ENCODE measurements around the gene PUM1. TPM values are rescaled to one million over a fixed set of nuclear protein-coding genes. Genes with fewer than 3 reads are reported as not detected.
A peak's percentile ranks its signal among the peaks of the same experiment; 100 is the strongest.
"Not testable (repeated sequence)": the region's sequence is repeated elsewhere in the genome, so short reads cannot be mapped to it uniquely, and the experiment has no call there.

PUM1 gene
- total RNA-seq, 4 donors from 2014 or later, result 66.7 to 121 (median 83.9) TPM

GRCh38 chr1:30974536-30974935, 91.0 kb downstream of the PUM1 start:
- DNase-seq (ENCODE audit: low spot score), result no peak
- TF ChIP-seq CTCF (IDR thresholded peaks at IDR 0.05), result no peak
- no peak for ATAC-seq (ENCODE audit: low FRiP score)

GRCh38 chr1:30972349-30972748, 93.2 kb downstream of the PUM1 start:
- not testable (repeated sequence) for ATAC-seq (ENCODE audit: low FRiP score); DNase-seq (ENCODE audit: low spot score)

GRCh38 chr1:30971496-30971895, 94.0 kb downstream of the PUM1 start:
- no peak for DNase-seq (ENCODE audit: low spot score)
- ATAC-seq (ENCODE audit: low FRiP score), result no peak
- no peak for TF ChIP-seq CTCF (IDR thresholded peaks at IDR 0.05)

- ATAC-seq (ENCODE audit: low FRiP score) (no peak), DNase-seq (ENCODE audit: low spot score) (no peak)
- TF ChIP-seq CTCF (IDR thresholded peaks at IDR 0.05), result no peak
Measured at GRCh38 chr1:30969903-30970302, 95.6 kb downstream of the PUM1 start.

- TF ChIP-seq CTCF (IDR thresholded peaks at IDR 0.05), result no peak
- DNase-seq (ENCODE audit: low spot score) (no peak), ATAC-seq (ENCODE audit: low FRiP score) (no peak)
Measured at GRCh38 chr1:30968220-30968971, 97.1 kb downstream of the PUM1 start.

- ATAC-seq (ENCODE audit: low FRiP score) (peak; percentile 72), DNase-seq (ENCODE audit: low spot score) (no peak)
- no peak for TF ChIP-seq CTCF (IDR thresholded peaks at IDR 0.05)
Measured at GRCh38 chr1:30966690-30967369, 98.7 kb downstream of the PUM1 start.

GRCh38 chr1:30965924-30966599, 99.5 kb downstream of the PUM1 start:
- DNase-seq (ENCODE audit: low spot score) (no peak), ATAC-seq (ENCODE audit: low FRiP score) (no peak)

More at GRCh38 chr1:30965924-30966599, 99.5 kb downstream of the PUM1 start:
- TF ChIP-seq CTCF (IDR thresholded peaks at IDR 0.05), result no peak

Data from omental fat pad (tissue), 4 donors.